ENCODE measurements around the gene ZBTB4.

The ZBTB4 gene

GRCh38 chr17:7445619-7445968 lies 33.8 kb downstream of the ZBTB4 start:
- H3K4me3 ChIP-seq (ENCODE audit: low read length): no peak overlapping the region
- no peak for DNase-seq (ENCODE audit: low read depth, low spot score)

GRCh38 chr17:7444682-7445618 lies 34.5 kb downstream of the ZBTB4 start, which contains the start of gene CHRNB1:
Gene CHRNB1 (plus strand): TSS chr17:7445061. CDS start chr17:7445128, 67 bp downstream.
- H3K4me3 ChIP-seq (ENCODE audit: low read length): no peak within 1 kb of the TSS
- DNase-seq (ENCODE audit: low read depth, low spot score): no peak

- no peak overlapping the region for H3K4me3 ChIP-seq (ENCODE audit: low read length)
- DNase-seq (ENCODE audit: low read depth, low spot score): no peak
Observed at GRCh38 chr17:7443499-7444485, 35.6 kb downstream of the ZBTB4 start.

DNA sequence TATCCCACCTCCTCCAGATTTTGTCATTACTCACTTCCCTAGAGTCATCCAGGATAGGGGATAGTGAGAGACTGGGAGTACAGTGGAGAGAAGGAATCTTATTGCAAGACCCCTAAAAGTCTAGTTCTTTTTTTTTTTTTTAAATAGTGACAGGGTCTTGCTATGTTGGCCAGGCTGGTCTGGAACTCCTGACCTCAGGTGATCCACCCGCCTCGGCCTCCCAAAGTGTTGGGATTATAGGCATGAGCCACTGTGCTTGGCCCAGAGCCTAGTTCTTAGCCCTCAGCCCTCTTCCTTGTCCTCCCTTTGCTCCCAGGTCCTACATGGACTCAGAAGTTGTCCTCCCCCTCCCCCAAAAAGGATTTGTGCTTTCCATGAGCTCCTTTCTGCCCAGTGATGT lies 37.3 kb downstream of the ZBTB4 start:
- H3K4me3 ChIP-seq (ENCODE audit: low read length): no peak overlapping the region
- DNase-seq (ENCODE audit: low read depth, low spot score): no peak

GRCh38 chr17:7441266-7441665 lies 38.2 kb downstream of the ZBTB4 start:
- DNase-seq (ENCODE audit: low read depth, low spot score): no peak
- H3K4me3 ChIP-seq (ENCODE audit: low read length): no peak overlapping the region

- H3K4me3 ChIP-seq (ENCODE audit: low read length): no peak overlapping the region
- DNase-seq (ENCODE audit: low read depth, low spot score): no peak
Observed at GRCh38 chr17:7440834-7441195, 38.6 kb downstream of the ZBTB4 start.

- no peak for DNase-seq (ENCODE audit: low read depth, low spot score)
- no peak overlapping the region for H3K4me3 ChIP-seq (ENCODE audit: low read length)
Observed at GRCh38 chr17:7440113-7440833, 39.2 kb downstream of the ZBTB4 start.

DNA sequence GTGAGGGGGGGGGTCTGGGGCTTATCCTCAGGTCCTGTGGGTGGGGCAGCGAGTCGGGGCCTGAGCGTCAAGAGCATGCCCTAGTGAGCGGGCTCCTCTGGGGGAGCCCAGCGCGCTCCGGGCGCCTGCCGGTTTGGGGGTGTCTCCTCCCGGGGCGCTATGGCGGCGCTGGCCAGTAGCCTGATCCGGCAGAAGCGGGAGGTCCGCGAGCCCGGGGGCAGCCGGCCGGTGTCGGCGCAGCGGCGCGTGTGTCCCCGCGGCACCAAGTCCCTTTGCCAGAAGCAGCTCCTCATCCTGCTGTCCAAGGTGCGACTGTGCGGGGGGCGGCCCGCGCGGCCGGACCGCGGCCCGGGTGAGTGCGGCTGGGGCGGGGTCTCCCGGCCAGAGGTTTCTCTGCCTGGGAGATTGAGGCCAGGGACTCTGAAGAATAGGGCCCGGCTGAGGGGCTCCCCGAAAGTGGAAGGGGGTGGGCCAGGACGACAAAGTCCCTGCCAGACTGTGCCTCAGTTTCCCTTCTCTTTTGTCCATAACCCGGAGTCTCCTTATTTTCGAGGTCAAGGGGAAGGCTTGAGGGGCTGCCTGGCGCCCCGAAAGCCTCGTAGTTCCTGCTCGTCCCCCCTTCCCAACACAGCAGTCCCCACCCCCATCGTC lies 39.8 kb downstream of the ZBTB4 start, which contains the start of gene FGF11:
Gene FGF11, plus strand, starts transcription at position 51 of the 651 bp plus-strand sequence. Its CDS starts 109 bp downstream, at position 160.
- H3K4me3 ChIP-seq (ENCODE audit: low read length): no peak within 1 kb of the TSS
- no peak for DNase-seq (ENCODE audit: low read depth, low spot score)

GRCh38 chr17:7438656-7439460 lies 40.6 kb downstream of the ZBTB4 start:
- no peak for DNase-seq (ENCODE audit: low read depth, low spot score)
- no peak overlapping the region for H3K4me3 ChIP-seq (ENCODE audit: low read length)

DNA sequence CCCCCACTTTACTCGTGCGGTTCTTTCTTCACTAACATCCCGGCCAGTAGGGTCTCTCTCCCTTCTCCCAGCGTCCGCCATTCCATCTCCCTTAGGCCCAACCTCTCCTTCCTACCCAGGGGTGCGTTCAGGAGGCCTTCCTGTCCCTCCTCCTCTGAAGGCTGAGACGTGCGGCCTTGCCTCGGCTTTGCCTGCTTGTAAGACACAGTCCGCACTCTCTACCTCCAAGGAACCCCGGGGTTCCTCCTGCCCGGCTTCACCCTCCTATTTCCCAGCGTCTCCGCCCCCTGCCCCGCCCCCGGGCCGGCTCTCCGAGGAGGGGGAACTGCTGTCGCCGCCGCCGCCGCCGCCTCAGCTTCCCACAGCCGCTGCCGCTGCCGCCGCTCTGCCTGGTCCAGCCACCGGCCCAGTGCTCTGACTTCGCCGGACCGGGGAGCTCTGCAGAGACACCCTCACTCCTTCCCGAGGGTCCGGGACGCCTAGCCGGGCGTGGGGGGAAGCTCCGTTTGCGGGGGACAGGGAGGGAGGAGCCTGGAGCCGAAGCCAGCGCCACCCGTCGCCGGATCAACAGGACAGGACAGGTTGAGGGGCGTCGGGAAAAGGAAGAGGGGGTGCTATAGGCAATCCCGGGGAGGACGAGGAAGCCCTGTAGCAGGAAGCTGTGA lies 41.3 kb downstream of the ZBTB4 start:
- DNase-seq (ENCODE audit: low read depth, low spot score): no peak

GRCh38 chr17:7437369-7437863 lies 42.0 kb downstream of the ZBTB4 start:
- no peak for DNase-seq (ENCODE audit: low read depth, low spot score)
- H3K4me3 ChIP-seq (ENCODE audit: low read length): no peak overlapping the region

More for the DNA sequence above, 41.3 kb downstream of the ZBTB4 start:
- H3K4me3 ChIP-seq (ENCODE audit: low read length): no peak overlapping the region

DNA sequence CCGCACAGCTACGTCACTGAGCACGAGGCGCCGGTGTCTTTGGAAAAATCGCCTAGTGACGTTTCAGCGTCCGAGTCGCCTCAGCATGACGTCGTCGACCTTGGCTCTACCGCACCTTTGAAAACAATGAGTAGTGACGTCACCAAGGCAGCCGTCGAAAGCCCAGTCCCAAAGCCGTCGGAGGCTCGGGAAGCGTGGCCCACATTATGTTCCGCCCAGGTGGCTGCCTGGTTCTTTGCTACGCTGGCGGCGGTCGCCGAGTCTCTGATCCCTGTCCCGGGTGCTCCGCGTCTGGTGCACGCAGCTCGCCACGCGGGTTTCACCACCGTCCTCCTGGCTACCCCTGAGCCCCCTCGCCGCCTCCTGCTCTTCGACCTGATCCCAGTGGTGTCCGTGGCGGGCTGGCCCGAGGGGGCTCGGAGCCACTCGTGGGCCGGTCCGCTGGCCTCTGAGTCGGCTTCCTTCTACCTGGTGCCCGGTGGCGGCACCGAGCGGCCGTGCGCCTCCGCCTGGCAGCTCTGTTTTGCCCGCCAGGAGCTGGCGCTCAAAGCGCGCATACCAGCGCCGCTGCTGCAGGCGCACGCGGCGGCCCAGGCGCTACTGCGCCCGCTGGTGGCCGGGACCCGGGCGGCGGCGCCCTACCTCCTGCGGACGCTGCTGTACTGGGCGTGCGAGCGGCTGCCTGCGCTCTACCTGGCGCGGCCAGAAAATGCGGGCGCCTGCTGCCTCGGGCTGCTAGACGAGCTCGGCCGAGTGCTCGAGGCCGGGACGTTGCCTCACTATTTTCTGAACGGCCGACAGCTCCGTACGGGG lies 42.7 kb downstream of the ZBTB4 start:
- H3K4me3 ChIP-seq (ENCODE audit: low read length): peak overlapping the region; percentile 83
- DNase-seq (ENCODE audit: low read depth, low spot score): peak; percentile 62

- peak; percentile 41 for DNase-seq (ENCODE audit: low read depth, low spot score)
- peak overlapping the region; percentile 83 for H3K4me3 ChIP-seq (ENCODE audit: low read length)
Observed at GRCh38 chr17:7435676-7436555, 43.5 kb downstream of the ZBTB4 start.

GRCh38 chr17:7432296-7432695 lies 47.1 kb downstream of the ZBTB4 start:
- DNase-seq (ENCODE audit: low read depth, low spot score): no peak
- no peak overlapping the region for H3K4me3 ChIP-seq (ENCODE audit: low read length)

DNA sequence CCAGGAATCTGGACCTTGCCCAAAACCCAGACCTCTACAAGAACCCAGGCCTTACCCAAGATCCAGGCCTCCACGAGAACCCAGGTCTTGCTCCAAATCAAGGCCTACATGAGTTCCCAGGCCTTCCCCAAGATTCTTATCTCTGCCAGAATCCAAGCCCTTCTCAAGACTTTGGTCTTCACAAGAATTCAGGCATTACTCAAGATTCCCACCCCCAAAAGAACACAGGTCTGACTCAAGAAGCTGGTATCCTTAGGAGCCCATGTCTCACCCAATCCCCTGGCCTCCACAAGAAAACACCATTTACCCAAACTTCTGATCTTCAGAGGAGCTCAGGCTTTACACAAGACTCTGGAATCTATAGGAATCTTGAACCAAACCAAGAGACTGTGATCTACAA lies 48.2 kb downstream of the ZBTB4 start:
- H3K4me3 ChIP-seq (ENCODE audit: low read length): no peak overlapping the region
- DNase-seq (ENCODE audit: low read depth, low spot score): no peak

All from Jurkat, Clone E6-1 (cell line).